PFSK-1 (cell line): Measurements from ENCODE around the gene HINT2.

ENCODE experiments used
- POLR2AphosphoS5 ChIP-seq: IDR thresholded peaks from 2 replicates; pipeline ENCODE4 v1.6.1; 2012; ENCODE audit warnings: low read depth, mild to moderate bottlenecking, control low read depth, low read length, moderate library complexity
- SIN3A ChIP-seq: IDR thresholded peaks from 2 replicates; pipeline ENCODE4 v1.6.1; 2012; ENCODE audit warnings: mild to moderate bottlenecking, low read length, moderate library complexity, borderline replicate concordance; ENCODE audit not compliant: insufficient read depth
- TAF1 ChIP-seq: IDR thresholded peaks from 2 replicates; pipeline ENCODE4 v1.6.1; 2012; ENCODE audit warnings: low read length, control low read depth, borderline replicate concordance; ENCODE audit not compliant: insufficient read depth

DNA sequence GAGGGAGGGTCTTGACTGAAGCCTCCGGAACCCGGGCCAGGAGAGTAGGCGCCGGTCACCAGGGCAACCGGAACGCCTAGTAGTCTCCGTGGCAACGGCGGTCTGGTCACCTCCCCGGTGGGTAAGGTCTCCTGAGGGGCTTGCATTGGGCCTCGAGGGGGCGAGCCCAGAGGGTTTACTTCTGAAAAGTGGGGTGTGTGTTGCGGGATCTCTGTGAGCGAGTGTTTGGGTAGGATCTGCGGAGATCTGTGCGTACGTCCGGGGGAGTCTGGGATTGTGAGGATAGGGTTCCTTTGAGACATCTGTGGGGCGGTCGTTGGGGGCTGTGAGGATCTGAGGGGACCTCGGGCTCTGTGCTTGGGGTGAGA is 13.9 kb upstream of the HINT2 start, which contains the start of gene FAM221B:
- TF ChIP-seq TAF1 (no peak), POLR2AphosphoS5 (no peak), SIN3A (no peak)
